ENCODE results near the gene BCAP29. TPM values are rescaled to one million over a fixed set of nuclear protein-coding genes. Genes with fewer than 3 reads are reported as not detected.

Gene BCAP29
- total RNA-seq, 4 donors from 2014 or later = 217 to 276 (median 221) TPM

- Histone ChIP-seq H3K27me3 (no peaks in the 10 kb centered on the region), H3K4me1 (no peaks in the 10 kb centered on the region), H3K9me3 (no peaks in the 10 kb centered on the region), H3K4me3 (replicated peaks in 1 of 3) (no peak overlapping the region), H3K36me3 (peaks cover 7 to 29% of the 10 kb centered on the region in 2 donors), H3K27ac (no peak overlapping the region)
- TF ChIP-seq CTCF (IDR thresholded peaks at IDR 0.05) (no peak), POLR2A (IDR thresholded peaks at IDR 0.05) (no peak)
- intact Hi-C loops (cut with DNase I) = no loop called here
- WGBS, 2 donors = 100% methylated on average over 1 of the region's 1 CpG
- no peak for DNase-seq
Observed at GRCh38 chr7:107599262-107599661, 19.2 kb downstream of the BCAP29 start.

GRCh38 chr7:107600816-107601215 lies 20.8 kb downstream of the BCAP29 start:
- Histone ChIP-seq H3K36me3 (peaks cover 7 to 16% of the 10 kb centered on the region in 2 donors), H3K27ac (no peak overlapping the region), H3K9me3 (no peaks in the 10 kb centered on the region), H3K4me3 (replicated peaks in 1 of 3) (no peak overlapping the region), H3K27me3 (no peaks in the 10 kb centered on the region), H3K4me1 (no peaks in the 10 kb centered on the region)
- intact Hi-C loops (cut with DNase I) = no loop called here
- DNase-seq = no peak
- 95 to 97% methylated on average over 2 of the region's 2 CpGs for WGBS, 2 donors
- TF ChIP-seq CTCF (IDR thresholded peaks at IDR 0.05) (no peak), POLR2A (IDR thresholded peaks at IDR 0.05) (no peak)

- no peak for DNase-seq
- intact Hi-C loops (cut with DNase I) = no loop called here
- TF ChIP-seq CTCF (IDR thresholded peaks at IDR 0.05) = no peak
- no peak for TF ChIP-seq POLR2A (IDR thresholded peaks at IDR 0.05)
- no peak overlapping the region for H3K4me3 ChIP-seq (replicated peaks in 1 of 3)
- no peaks in the 10 kb centered on the region for H3K27me3 ChIP-seq
- 92 to 97% methylated on average over 3 of the region's 3 CpGs for WGBS, 2 donors
- H3K27ac ChIP-seq = no peak overlapping the region
- H3K36me3 ChIP-seq = peaks cover 7 to 16% of the 10 kb centered on the region in 2 donors
- H3K4me1 ChIP-seq = peaks cover 0 to 4% of the 10 kb centered on the region in 2 donors
- H3K9me3 ChIP-seq = no peaks in the 10 kb centered on the region
Observed at GRCh38 chr7:107605218-107605815, 25.3 kb downstream of the BCAP29 start.

- WGBS, 2 donors = 92 to 99% methylated on average over 1 of the region's 1 CpG
- Histone ChIP-seq H3K27me3 (no peaks in the 10 kb centered on the region), H3K4me1 (peaks cover 0 to 4% of the 10 kb centered on the region in 2 donors), H3K36me3 (peaks cover 0 to 9% of the 10 kb centered on the region in 2 donors), H3K9me3 (no peaks in the 10 kb centered on the region), H3K4me3 (replicated peaks in 1 of 3) (no peak overlapping the region), H3K27ac (no peak overlapping the region)
- intact Hi-C loops (cut with DNase I) = no loop called here
- TF ChIP-seq CTCF (IDR thresholded peaks at IDR 0.05) = no peak
- TF ChIP-seq POLR2A (IDR thresholded peaks at IDR 0.05) = no peak
- no peak for DNase-seq
Observed at GRCh38 chr7:107606303-107606702, 26.3 kb downstream of the BCAP29 start.

GRCh38 chr7:107609811-107610261 lies 29.8 kb downstream of the BCAP29 start:
- Histone ChIP-seq H3K4me3 (replicated peaks in 1 of 3) (no peak overlapping the region), H3K9me3 (no peaks in the 10 kb centered on the region), H3K36me3 (peaks cover 0 to 2% of the 10 kb centered on the region in 2 donors), H3K4me1 (peaks cover 7 to 10% of the 10 kb centered on the region in 2 donors), H3K27ac (no peak overlapping the region), H3K27me3 (no peaks in the 10 kb centered on the region)
- TF ChIP-seq POLR2A (IDR thresholded peaks at IDR 0.05) (no peak), CTCF (IDR thresholded peaks at IDR 0.05) (no peak)
- 53 to 75% methylated on average over 4 of the region's 4 CpGs for WGBS, 2 donors
- intact Hi-C loops (cut with DNase I) = no loop called here
- no peak for DNase-seq

Measured in thyroid gland (tissue), 4 donors.